Measurements from ENCODE around the gene CHMP1A. TPM values are rescaled to one million over a fixed set of nuclear protein-coding genes. Genes with fewer than 3 reads are reported as not detected.

Gene CHMP1A
- total RNA-seq, 1 donor: 33.5 TPM

GRCh38 chr16:89600427-89600826 is 57.1 kb downstream of the CHMP1A start:
- H3K4me3 ChIP-seq (ENCODE audit: low read length): no peak overlapping the region
- H3K4me1 ChIP-seq (ENCODE audit: insufficient read depth, low read length): peaks cover 10% of the 10 kb centered on the region
- H3K27me3 ChIP-seq (ENCODE audit: insufficient read depth, low read length): no peaks in the 10 kb centered on the region
- H3K9me3 ChIP-seq (ENCODE audit: low read depth, low read length): no peaks in the 10 kb centered on the region

GRCh38 chr16:89599902-89600301 is 57.6 kb downstream of the CHMP1A start:
- no peaks in the 10 kb centered on the region for H3K27me3 ChIP-seq (ENCODE audit: insufficient read depth, low read length)
- peaks cover 10% of the 10 kb centered on the region for H3K4me1 ChIP-seq (ENCODE audit: insufficient read depth, low read length)
- H3K9me3 ChIP-seq (ENCODE audit: low read depth, low read length): no peaks in the 10 kb centered on the region
- H3K4me3 ChIP-seq (ENCODE audit: low read length): no peak overlapping the region

GRCh38 chr16:89599451-89599858 is 58.1 kb downstream of the CHMP1A start:
- H3K4me1 ChIP-seq (ENCODE audit: insufficient read depth, low read length): peaks cover 10% of the 10 kb centered on the region
- no peaks in the 10 kb centered on the region for H3K9me3 ChIP-seq (ENCODE audit: low read depth, low read length)
- no peak overlapping the region for H3K4me3 ChIP-seq (ENCODE audit: low read length)
- H3K27me3 ChIP-seq (ENCODE audit: insufficient read depth, low read length): no peaks in the 10 kb centered on the region

- Histone ChIP-seq H3K4me1 (ENCODE audit: insufficient read depth, low read length) (peaks cover 15% of the 10 kb centered on the region), H3K9me3 (ENCODE audit: low read depth, low read length) (no peaks in the 10 kb centered on the region), H3K27me3 (ENCODE audit: insufficient read depth, low read length) (no peaks in the 10 kb centered on the region), H3K4me3 (ENCODE audit: low read length) (no peak overlapping the region)
Measured at GRCh38 chr16:89598199-89598598, 59.3 kb downstream of the CHMP1A start.

GRCh38 chr16:89596957-89597649 is 60.4 kb downstream of the CHMP1A start:
- H3K27me3 ChIP-seq (ENCODE audit: insufficient read depth, low read length): no peaks in the 10 kb centered on the region
- peaks cover 5% of the 10 kb centered on the region for H3K4me1 ChIP-seq (ENCODE audit: insufficient read depth, low read length)
- no peak overlapping the region for H3K4me3 ChIP-seq (ENCODE audit: low read length)
- H3K9me3 ChIP-seq (ENCODE audit: low read depth, low read length): no peaks in the 10 kb centered on the region

- no peaks in the 10 kb centered on the region for H3K27me3 ChIP-seq (ENCODE audit: insufficient read depth, low read length)
- no peaks in the 10 kb centered on the region for H3K9me3 ChIP-seq (ENCODE audit: low read depth, low read length)
- peaks cover 5% of the 10 kb centered on the region for H3K4me1 ChIP-seq (ENCODE audit: insufficient read depth, low read length)
Measured at GRCh38 chr16:89596061-89596689, 61.3 kb downstream of the CHMP1A start.

GRCh38 chr16:89595330-89596060 is 62.0 kb downstream of the CHMP1A start:
- peaks cover 5% of the 10 kb centered on the region for H3K4me1 ChIP-seq (ENCODE audit: insufficient read depth, low read length)
- H3K4me3 ChIP-seq (ENCODE audit: low read length): no peak overlapping the region
- no peaks in the 10 kb centered on the region for H3K9me3 ChIP-seq (ENCODE audit: low read depth, low read length)
- H3K27me3 ChIP-seq (ENCODE audit: insufficient read depth, low read length): no peaks in the 10 kb centered on the region

More at GRCh38 chr16:89596061-89596689, 61.3 kb downstream of the CHMP1A start:
- H3K4me3 ChIP-seq (ENCODE audit: low read length): no peak overlapping the region

Other genes with a start within 250 kb of the CHMP1A start
- gene ANKRD11, start 167.1 kb downstream of the CHMP1A start, total RNA-seq: 110 TPM
- gene SPG7, start 149.3 kb downstream of the CHMP1A start, total RNA-seq: 83.3 TPM
- gene RPL13, start 97.0 kb downstream of the CHMP1A start, total RNA-seq: 5,060 TPM
- 0.52 TPM for gene CPNE7, start 82.0 kb downstream of the CHMP1A start, total RNA-seq
- gene DPEP1, start 44.1 kb downstream of the CHMP1A start, total RNA-seq: not detected
- gene SPATA33, start 128 bp upstream of the CHMP1A start, total RNA-seq: 1.3 TPM
- 12.7 TPM for gene CDK10, start 29.0 kb upstream of the CHMP1A start, total RNA-seq
- 10.6 TPM for gene SPATA2L, start 44.0 kb upstream of the CHMP1A start, total RNA-seq
- 5.2 TPM for gene VPS9D1, start 63.2 kb upstream of the CHMP1A start, total RNA-seq
- gene ZNF276, start 63.8 kb upstream of the CHMP1A start, total RNA-seq: 48.9 TPM
- gene FANCA, start 158.9 kb upstream of the CHMP1A start, total RNA-seq: 2.9 TPM
- 0.10 TPM for gene SPIRE2, start 170.8 kb upstream of the CHMP1A start, total RNA-seq
- 148 TPM for gene TCF25, start 215.9 kb upstream of the CHMP1A start, total RNA-seq